22Rv1 (cell line): ENCODE results near the gene FHIT.

Experiments
- CTCF ChIP-seq: fragments of 450-650 bp; IDR thresholded peaks from 2 replicates; pipeline ENCODE4 v1.5.1; 2017; ENCODE audit warnings: mild to moderate bottlenecking
- ZFX ChIP-seq: fragments of 450-650 bp; IDR thresholded peaks from 2 replicates; pipeline ENCODE4 v1.6.1; 2017; ENCODE audit warnings: antibody characterized with exemption, borderline replicate concordance

DNA sequence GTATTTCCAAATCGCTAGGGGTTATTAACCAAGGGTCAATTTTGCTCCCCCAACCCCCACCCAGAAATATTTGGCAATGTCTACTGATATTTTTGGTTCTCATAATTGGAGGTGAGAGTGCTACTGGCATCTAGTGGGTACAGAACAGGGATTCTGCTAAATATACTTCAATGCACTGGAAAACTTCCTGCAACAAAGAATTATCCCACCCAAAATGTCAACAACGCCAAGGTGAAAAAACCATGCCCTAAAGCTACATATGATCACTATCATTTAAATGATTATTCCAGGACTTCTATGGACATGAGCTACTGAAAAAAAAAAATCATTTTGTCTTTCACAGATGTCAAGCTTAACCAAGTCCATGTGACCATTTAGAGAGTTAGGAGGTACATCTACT, 867.9 kb downstream of the FHIT start:
- TF ChIP-seq CTCF (no peak), ZFX (no peak)
